Natural killer cell (primary cell): ENCODE results near the gene FAT1. TPM values are rescaled to one million over a fixed set of nuclear protein-coding genes. Genes with fewer than 3 reads are reported as not detected.

ENCODE experiments used
- ATAC-seq, 3 donors: fragments of 150-1000 bp in 2 of 3; fragments of 200-7000 bp in 1 of 3; cut with Tn5 transposase; 1 replicate in 1 of 3; 2 replicates in 2 of 3; pipeline ENCODE4 v1.10.0; 2021; ENCODE audit warnings: mild to moderate bottlenecking in 2 of 3, moderate library complexity in 2 of 3
- DNase-seq, 2 donors: peaks; one replicate each; pipeline versions ENCODE4 v3.0.0 to v3.0.0-alpha.2; 2013 to 2021; ENCODE audit warnings: mixed read lengths in 1 of 2
- H3K27ac ChIP-seq: one replicate; pipeline ENCODE4 v1.5.1; 2013; ENCODE audit warnings: mild to moderate bottlenecking, low read length
- H3K27me3 ChIP-seq: one replicate; pipeline ENCODE4 v1.6.1; 2013; ENCODE audit warnings: low read length; ENCODE audit not compliant: control insufficient read depth, insufficient read depth
- H3K36me3 ChIP-seq: one replicate; pipeline ENCODE4 v1.6.1; 2013; ENCODE audit warnings: low read length; ENCODE audit not compliant: control insufficient read depth, insufficient read depth
- H3K4me1 ChIP-seq: one replicate; pipeline ENCODE4 v1.6.1; 2013; ENCODE audit warnings: low read length; ENCODE audit not compliant: control insufficient read depth, insufficient read depth
- H3K4me3 ChIP-seq: one replicate; pipeline ENCODE4 v1.5.1; 2013; ENCODE audit warnings: low read length
- H3K9me3 ChIP-seq: one replicate; pipeline ENCODE4 v1.6.1; 2013; ENCODE audit warnings: low read length; ENCODE audit not compliant: control insufficient read depth, insufficient read depth
- H3K27ac Mint-ChIP-seq, 2 donors: one replicate each; pipeline ENCODE4 v1.8.0; 2022; ENCODE audit warnings: mild to moderate bottlenecking in 2 of 2, mixed read lengths in 2 of 2, moderate library complexity in 1 of 2
- H3K27me3 Mint-ChIP-seq, 2 donors: one replicate each; pipeline ENCODE4 v1.8.0; 2022; ENCODE audit warnings: low read depth in 2 of 2, mixed read lengths in 2 of 2
- H3K36me3 Mint-ChIP-seq: one replicate; pipeline ENCODE4 v1.8.0; 2022; ENCODE audit warnings: mixed read lengths
- H3K4me1 Mint-ChIP-seq, 2 donors: one replicate each; pipeline ENCODE4 v1.8.0; 2022; ENCODE audit warnings: mixed read lengths in 2 of 2
- H3K4me3 Mint-ChIP-seq: one replicate; pipeline ENCODE4 v1.8.0; 2022; ENCODE audit warnings: mild to moderate bottlenecking, moderate library complexity, mixed read lengths
- H3K9me3 Mint-ChIP-seq, 2 donors: one replicate each; pipeline ENCODE4 v1.8.0; 2022; ENCODE audit warnings: mixed read lengths in 2 of 2
- WGBS: methylation state at CpG from one replicate; pipeline ENCODE4 v1.1.7; 2013; ENCODE audit warnings: missing lambda C conversion rate; ENCODE audit not compliant: insufficient coverage; 5-methylcytosine and 5-hydroxymethylcytosine counted together
- intact Hi-C: fragments of 100-400 bp; cut with micrococcal nuclease; formaldehyde crosslinking; loops from one replicate; pipeline ENCODE4 v1.14.2; 2022
- total RNA-seq, 4 donors: library from RNA; stranded (reverse); fragments of 120-200 nt in 1 of 4; gene quantifications; one replicate each; pipeline versions ENCODE4 v1.2.3 to v1.2.4, GENCODE V29; 2013 to 2022
- TF ChIP-seq, protein P1 (sequence below): fragments of 200-600 bp; IDR thresholded peaks from one replicate; pipeline ENCODE4 v1.8.0; 2022; ENCODE audit warnings: antibody characterized with exemption

FAT1 gene
- total RNA-seq, 3 donors from 2014 or later (not counting 1 experiment from before 2014, with no cell fraction given) = not detected

DNA sequence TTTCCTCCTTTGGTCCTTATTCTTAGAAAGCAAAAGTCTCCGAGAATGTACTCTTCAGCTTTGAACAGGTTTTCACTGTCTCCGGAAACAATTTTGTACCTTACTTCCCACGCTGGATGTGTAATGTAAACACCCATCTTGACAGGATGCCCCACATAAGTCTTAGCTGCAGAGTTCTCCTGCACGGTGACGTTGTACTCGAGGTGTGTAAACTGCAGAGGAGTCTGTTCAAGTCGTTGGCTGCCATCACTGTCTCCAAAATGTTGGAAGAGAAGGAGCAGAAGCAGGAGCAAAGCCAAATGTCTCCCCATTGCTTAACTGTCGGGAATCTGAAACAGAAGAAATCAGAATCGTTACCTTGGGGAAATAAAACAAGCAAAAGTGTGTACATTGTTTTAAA, 14.1 kb downstream of the FAT1 start:
- H3K9me3 Mint-ChIP-seq = peaks cover 2 to 4% of the 10 kb centered on the region in 2 donors

DNA sequence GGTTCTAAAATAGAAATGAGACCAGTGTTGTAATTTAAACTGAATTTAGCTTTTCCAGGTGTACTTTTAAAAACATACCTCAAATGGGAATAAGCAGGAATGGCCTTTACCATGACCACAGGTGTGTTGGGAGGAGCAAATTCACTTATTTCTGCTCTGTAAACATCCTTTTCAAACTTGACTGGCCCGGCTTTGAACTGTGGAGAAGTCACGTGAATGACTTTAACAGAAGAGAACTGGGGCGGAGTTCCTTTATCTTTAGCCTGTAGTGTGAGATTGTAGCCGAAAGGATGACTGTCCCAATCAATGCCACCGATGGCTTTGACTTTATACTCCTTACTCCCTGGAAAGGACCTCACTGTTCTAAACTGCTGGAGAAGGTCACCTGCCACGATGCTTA, 15.1 kb downstream of the FAT1 start:
- no peak overlapping the region for H3K27ac Mint-ChIP-seq
- intact Hi-C loops = no loop called here
- 85% methylated on average over 6 of the region's 6 CpGs for WGBS
- DNase-seq = no peak
- Histone ChIP-seq H3K27me3 (no peaks in the 10 kb centered on the region), H3K4me1 (no peaks in the 10 kb centered on the region), H3K36me3 (no peaks in the 10 kb centered on the region), H3K9me3 (peaks cover 6% of the 10 kb centered on the region), H3K27ac (no peak overlapping the region), H3K4me3 (no peak overlapping the region)
- no peaks in the 10 kb centered on the region for H3K27me3 Mint-ChIP-seq
- TF ChIP-seq, protein P1, sequence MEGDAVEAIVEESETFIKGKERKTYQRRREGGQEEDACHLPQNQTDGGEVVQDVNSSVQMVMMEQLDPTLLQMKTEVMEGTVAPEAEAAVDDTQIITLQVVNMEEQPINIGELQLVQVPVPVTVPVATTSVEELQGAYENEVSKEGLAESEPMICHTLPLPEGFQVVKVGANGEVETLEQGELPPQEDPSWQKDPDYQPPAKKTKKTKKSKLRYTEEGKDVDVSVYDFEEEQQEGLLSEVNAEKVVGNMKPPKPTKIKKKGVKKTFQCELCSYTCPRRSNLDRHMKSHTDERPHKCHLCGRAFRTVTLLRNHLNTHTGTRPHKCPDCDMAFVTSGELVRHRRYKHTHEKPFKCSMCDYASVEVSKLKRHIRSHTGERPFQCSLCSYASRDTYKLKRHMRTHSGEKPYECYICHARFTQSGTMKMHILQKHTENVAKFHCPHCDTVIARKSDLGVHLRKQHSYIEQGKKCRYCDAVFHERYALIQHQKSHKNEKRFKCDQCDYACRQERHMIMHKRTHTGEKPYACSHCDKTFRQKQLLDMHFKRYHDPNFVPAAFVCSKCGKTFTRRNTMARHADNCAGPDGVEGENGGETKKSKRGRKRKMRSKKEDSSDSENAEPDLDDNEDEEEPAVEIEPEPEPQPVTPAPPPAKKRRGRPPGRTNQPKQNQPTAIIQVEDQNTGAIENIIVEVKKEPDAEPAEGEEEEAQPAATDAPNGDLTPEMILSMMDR = no peak
- peaks cover 0 to 2% of the 10 kb centered on the region in 2 donors for H3K9me3 Mint-ChIP-seq
- H3K36me3 Mint-ChIP-seq = no peaks in the 10 kb centered on the region
- no peak for ATAC-seq
- H3K4me1 Mint-ChIP-seq = no peaks in the 10 kb centered on the region
- H3K4me3 Mint-ChIP-seq = no peak overlapping the region

More for the DNA sequence above, 14.1 kb downstream of the FAT1 start:
- Histone ChIP-seq H3K9me3 (peaks cover 6% of the 10 kb centered on the region), H3K27ac (no peak overlapping the region), H3K4me1 (no peaks in the 10 kb centered on the region), H3K27me3 (no peaks in the 10 kb centered on the region), H3K4me3 (no peak overlapping the region), H3K36me3 (no peaks in the 10 kb centered on the region)
- no peak for DNase-seq
- no peaks in the 10 kb centered on the region for H3K27me3 Mint-ChIP-seq
- ATAC-seq = no peak
- no peaks in the 10 kb centered on the region for H3K4me1 Mint-ChIP-seq
- no peak overlapping the region for H3K4me3 Mint-ChIP-seq
- 87% methylated on average over 9 of the region's 9 CpGs for WGBS
- TF ChIP-seq, protein P1 = no peak
- no peaks in the 10 kb centered on the region for H3K36me3 Mint-ChIP-seq
- intact Hi-C loops = no loop called here
- H3K27ac Mint-ChIP-seq = no peak overlapping the region

- H3K4me1 Mint-ChIP-seq = no peaks in the 10 kb centered on the region
- TF ChIP-seq, protein P1 = no peak
Observed at GRCh38 chr4:186707996-186708395, 15.7 kb downstream of the FAT1 start.

DNA sequence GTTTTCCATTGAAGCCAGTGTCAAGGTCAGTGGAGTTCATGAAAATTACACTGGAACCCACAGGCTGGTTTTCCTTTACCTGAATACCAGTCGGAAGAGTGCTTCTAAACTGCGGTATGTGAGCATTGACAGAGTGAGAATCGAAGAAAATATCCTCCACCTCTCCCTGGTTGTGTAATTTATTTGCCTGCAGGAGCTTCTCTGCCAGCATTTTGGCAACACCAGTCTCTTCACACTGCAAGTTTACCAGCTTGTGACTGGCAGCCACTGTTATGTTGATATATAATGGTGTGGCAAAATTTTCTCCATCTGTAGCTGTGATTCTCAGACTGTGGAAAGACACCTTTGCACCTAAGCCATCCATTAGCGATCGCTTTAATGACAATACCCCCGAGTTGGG, 16.1 kb downstream of the FAT1 start:
- Mint-ChIP-seq H3K4me3 (no peak overlapping the region), H3K9me3 (peaks cover 0 to 2% of the 10 kb centered on the region in 2 donors), H3K4me1 (no peaks in the 10 kb centered on the region), H3K27me3 (no peaks in the 10 kb centered on the region), H3K36me3 (no peaks in the 10 kb centered on the region), H3K27ac (no peak overlapping the region)
- WGBS = 89% methylated on average over 6 of the region's 6 CpGs
- no peak overlapping the region for H3K4me3 ChIP-seq
- H3K4me1 ChIP-seq = no peaks in the 10 kb centered on the region
- intact Hi-C loops = no loop called here
- peaks cover 3% of the 10 kb centered on the region for H3K9me3 ChIP-seq
- no peaks in the 10 kb centered on the region for H3K27me3 ChIP-seq
- no peak for DNase-seq
- H3K27ac ChIP-seq = no peak overlapping the region
- ATAC-seq = no peak
- no peaks in the 10 kb centered on the region for H3K36me3 ChIP-seq
- TF ChIP-seq, protein P1 = no peak

More at GRCh38 chr4:186707996-186708395, 15.7 kb downstream of the FAT1 start:
- no peak overlapping the region for H3K4me3 Mint-ChIP-seq
- DNase-seq (no peak), ATAC-seq (no peak)
- no peaks in the 10 kb centered on the region for H3K36me3 Mint-ChIP-seq
- Histone ChIP-seq H3K27ac (no peak overlapping the region), H3K27me3 (no peaks in the 10 kb centered on the region), H3K9me3 (peaks cover 6% of the 10 kb centered on the region), H3K4me1 (no peaks in the 10 kb centered on the region), H3K4me3 (no peak overlapping the region), H3K36me3 (no peaks in the 10 kb centered on the region)
- no peaks in the 10 kb centered on the region for H3K27me3 Mint-ChIP-seq
- 92% methylated on average over 16 of the region's 16 CpGs for WGBS
- H3K9me3 Mint-ChIP-seq = peaks cover 0 to 2% of the 10 kb centered on the region in 2 donors
- H3K27ac Mint-ChIP-seq = no peak overlapping the region
- intact Hi-C loops = no loop called here
